ENCODE measurements around the gene PSMD6.

DNA sequence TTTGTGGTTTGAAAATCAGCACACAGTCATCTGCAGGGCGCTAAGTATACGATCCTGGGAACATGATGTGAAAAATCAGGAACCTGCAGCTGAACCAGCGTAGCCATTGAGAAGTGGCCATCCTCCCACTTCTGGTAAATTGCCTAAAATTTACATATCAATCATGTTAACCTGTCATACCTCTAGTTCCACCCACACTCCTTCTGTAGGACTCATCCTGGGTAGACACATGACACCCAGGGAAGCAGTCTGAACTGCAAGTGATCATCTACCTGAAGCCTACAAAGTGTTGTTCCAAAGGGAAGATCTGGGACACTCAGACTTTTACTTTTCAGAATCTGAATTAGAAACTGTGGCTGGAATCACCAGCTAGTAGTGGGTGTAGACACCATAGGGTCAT is 5.5 kb upstream of the PSMD6 start:
- TF ChIP-seq CEBPB (IDR thresholded peaks at IDR 0.05) (no peak), EP300 (IDR thresholded peaks at IDR 0.05; ENCODE audit: borderline replicate concordance) (no peak), RAD21 (IDR thresholded peaks at IDR 0.05; ENCODE audit: low read depth) (no peak), TCF12 (IDR thresholded peaks at IDR 0.05; ENCODE audit: low read depth) (no peak), TEAD4 (IDR thresholded peaks at IDR 0.05) (no peak), TAF1 (IDR thresholded peaks at IDR 0.05; ENCODE audit: low read depth) (no peak), ZBTB7A (IDR thresholded peaks at IDR 0.05; ENCODE audit: low read depth) (no peak), CREB1 (IDR thresholded peaks at IDR 0.05; ENCODE audit: low read depth) (no peak), EGR1 (IDR thresholded peaks at IDR 0.05) (no peak), NFIC (IDR thresholded peaks at IDR 0.05) (no peak)
- TF ChIP-seq, protein P1, sequence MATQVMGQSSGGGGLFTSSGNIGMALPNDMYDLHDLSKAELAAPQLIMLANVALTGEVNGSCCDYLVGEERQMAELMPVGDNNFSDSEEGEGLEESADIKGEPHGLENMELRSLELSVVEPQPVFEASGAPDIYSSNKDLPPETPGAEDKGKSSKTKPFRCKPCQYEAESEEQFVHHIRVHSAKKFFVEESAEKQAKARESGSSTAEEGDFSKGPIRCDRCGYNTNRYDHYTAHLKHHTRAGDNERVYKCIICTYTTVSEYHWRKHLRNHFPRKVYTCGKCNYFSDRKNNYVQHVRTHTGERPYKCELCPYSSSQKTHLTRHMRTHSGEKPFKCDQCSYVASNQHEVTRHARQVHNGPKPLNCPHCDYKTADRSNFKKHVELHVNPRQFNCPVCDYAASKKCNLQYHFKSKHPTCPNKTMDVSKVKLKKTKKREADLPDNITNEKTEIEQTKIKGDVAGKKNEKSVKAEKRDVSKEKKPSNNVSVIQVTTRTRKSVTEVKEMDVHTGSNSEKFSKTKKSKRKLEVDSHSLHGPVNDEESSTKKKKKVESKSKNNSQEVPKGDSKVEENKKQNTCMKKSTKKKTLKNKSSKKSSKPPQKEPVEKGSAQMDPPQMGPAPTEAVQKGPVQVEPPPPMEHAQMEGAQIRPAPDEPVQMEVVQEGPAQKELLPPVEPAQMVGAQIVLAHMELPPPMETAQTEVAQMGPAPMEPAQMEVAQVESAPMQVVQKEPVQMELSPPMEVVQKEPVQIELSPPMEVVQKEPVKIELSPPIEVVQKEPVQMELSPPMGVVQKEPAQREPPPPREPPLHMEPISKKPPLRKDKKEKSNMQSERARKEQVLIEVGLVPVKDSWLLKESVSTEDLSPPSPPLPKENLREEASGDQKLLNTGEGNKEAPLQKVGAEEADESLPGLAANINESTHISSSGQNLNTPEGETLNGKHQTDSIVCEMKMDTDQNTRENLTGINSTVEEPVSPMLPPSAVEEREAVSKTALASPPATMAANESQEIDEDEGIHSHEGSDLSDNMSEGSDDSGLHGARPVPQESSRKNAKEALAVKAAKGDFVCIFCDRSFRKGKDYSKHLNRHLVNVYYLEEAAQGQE (IDR thresholded peaks at IDR 0.05; ENCODE audit: low read depth) = no peak
- TF ChIP-seq, protein P2, sequence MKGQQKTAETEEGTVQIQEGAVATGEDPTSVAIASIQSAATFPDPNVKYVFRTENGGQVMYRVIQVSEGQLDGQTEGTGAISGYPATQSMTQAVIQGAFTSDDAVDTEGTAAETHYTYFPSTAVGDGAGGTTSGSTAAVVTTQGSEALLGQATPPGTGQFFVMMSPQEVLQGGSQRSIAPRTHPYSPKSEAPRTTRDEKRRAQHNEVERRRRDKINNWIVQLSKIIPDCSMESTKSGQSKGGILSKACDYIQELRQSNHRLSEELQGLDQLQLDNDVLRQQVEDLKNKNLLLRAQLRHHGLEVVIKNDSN (IDR thresholded peaks at IDR 0.05) = no peak
- TF ChIP-seq, protein P3, sequence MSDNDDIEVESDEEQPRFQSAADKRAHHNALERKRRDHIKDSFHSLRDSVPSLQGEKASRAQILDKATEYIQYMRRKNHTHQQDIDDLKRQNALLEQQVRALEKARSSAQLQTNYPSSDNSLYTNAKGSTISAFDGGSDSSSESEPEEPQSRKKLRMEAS (IDR thresholded peaks at IDR 0.05) = no peak
